K562 (cell line): ENCODE results near the gene ZBTB22. TPM values are rescaled to one million over a fixed set of nuclear protein-coding genes. Genes with fewer than 3 reads are reported as not detected.

Experiments used
- ARNT ChIP-seq, 2 experiments: fragments of 450-650 bp; IDR thresholded peaks; 2 replicates each; pipeline ENCODE4 v1.6.1; 2016; ENCODE audit warnings: mild to moderate bottlenecking in 1 of 2
- CBX3 ChIP-seq, 2 experiments: IDR thresholded peaks; 1 replicate in 1 of 2; 2 replicates in 1 of 2; pipeline ENCODE4 v1.6.1; 2012; ENCODE audit warnings: inconsistent platforms in 2 of 2, low read length in 2 of 2, borderline replicate concordance in 1 of 2, control low read depth in 1 of 2
- CHCHD3 ChIP-seq: fragments of 250-450 bp; sonication (Bioruptor Pico); IDR thresholded peaks from 2 replicates; pipeline ENCODE4 v2.1.2; 2022; ENCODE audit warnings: mild to moderate bottlenecking
- HNRNPLL ChIP-seq: fragments of 200-400 bp; formaldehyde crosslinking; IDR thresholded peaks from 2 replicates; pipeline ENCODE4 v1.6.1; 2017; ENCODE audit warnings: low read length, low read depth, mild to moderate bottlenecking; ENCODE audit not compliant: poor library complexity, severe bottlenecking
- KDM5B ChIP-seq: fragments of 200-600 bp; sonication (generic); IDR thresholded peaks from 2 replicates; pipeline ENCODE4 v1.6.1; 2012; ENCODE audit warnings: low read depth, mild to moderate bottlenecking, moderate library complexity, low read length, control low read depth, inconsistent platforms; ENCODE audit not compliant: insufficient replicate concordance
- MYNN ChIP-seq, 2 experiments: sonication (generic); formaldehyde crosslinking in 1 of 2; IDR thresholded peaks; 2 replicates each; pipeline versions ENCODE4 v1.5.0 to v1.6.1; 2016 to 2020; ENCODE audit warnings: antibody characterized with exemption in 1 of 2, missing genetic modification reagents in 1 of 2
- NUFIP1 ChIP-seq: fragments of 450-650 bp; IDR thresholded peaks from 2 replicates; pipeline ENCODE4 v1.6.1; 2018; ENCODE audit not compliant: partially characterized antibody
- PPARD ChIP-seq: fragments of 250-450 bp; sonication (Bioruptor Pico); IDR thresholded peaks from 2 replicates; pipeline ENCODE4 v1.8.0; 2022; ENCODE audit warnings: inconsistent platforms, mild to moderate bottlenecking, moderate library complexity
- RBFOX2 ChIP-seq: fragments of 200-400 bp; formaldehyde crosslinking; IDR thresholded peaks from 2 replicates; pipeline ENCODE4 v1.6.1; 2017; ENCODE audit warnings: low read depth, mild to moderate bottlenecking, low read length, moderate library complexity
- ZNF583 ChIP-seq: fragments of 250-450 bp; sonication (Bioruptor Pico); IDR thresholded peaks from 2 replicates; pipeline ENCODE4 v1.4.0; 2020
- polyA plus RNA-seq, 8 experiments: library from polyadenylated mRNA; depleted of rRNA in 4 of 8; stranded (reverse) in 5 of 8; unstranded in 3 of 8; fragments of >200 nt; fragmentation: Nextera tagmentation in 2 of 8; fragmentation: Illumina TruSeq in 1 of 8; extraction: Ambion mirVana in 2 of 8; extraction: Trizol in 1 of 8; gene quantifications; 2 replicates each; pipeline versions ENCODE4 v1.2.1 to v1.2.3, GENCODE V29; 2011 to 2014; ENCODE audit warnings: inconsistent platforms in 1 of 8, missing spikeins in 1 of 8
- total RNA-seq, 7 experiments: library from RNA; depleted of rRNA in 6 of 7; stranded (reverse); fragments of >200 nt in 6 of 7; fragmentation: Illumina TruSeq in 2 of 7; extraction: Trizol in 2 of 7; gene quantifications; 2 replicates each; pipeline versions ENCODE4 v1.2.1 to v1.2.3, GENCODE V29; 2011 to 2021; ENCODE audit warnings: low replicate concordance in 1 of 7
- TF ChIP-seq, protein P1 (sequence below): fragments of 250-450 bp; sonication (Bioruptor Pico); IDR thresholded peaks from 2 replicates; pipeline ENCODE4 v1.9.0; 2021; ENCODE audit warnings: mild to moderate bottlenecking
- TF ChIP-seq, protein P2 (sequence below): fragments of 450-650 bp; IDR thresholded peaks from 2 replicates; pipeline ENCODE4 v1.7.1; 2018; ENCODE audit warnings: mild to moderate bottlenecking, low read depth; ENCODE audit not compliant: partially characterized antibody
- TF ChIP-seq, protein P3 (sequence below), 2 experiments: IDR thresholded peaks in 1 of 2; conservative IDR thresholded peaks in 1 of 2; 2 replicates each; pipeline ENCODE4 v1.6.1; 2016; ENCODE audit warnings: low read depth in 2 of 2, mild to moderate bottlenecking in 1 of 2, missing compliant biosample characterization in 1 of 2, missing genetic modification characterization in 1 of 2, moderate library complexity in 1 of 2
- TF ChIP-seq, protein P4 (sequence below): fragments of 450-650 bp; IDR thresholded peaks from 2 replicates; pipeline ENCODE4 v1.6.1; 2018; ENCODE audit warnings: mild to moderate bottlenecking, low read depth; ENCODE audit not compliant: partially characterized antibody
- TF ChIP-seq, protein P5 (sequence below), 2 experiments: fragments of 250-450 bp in 1 of 2; fragments of 450-650 bp in 1 of 2; sonication (Bioruptor Pico) in 1 of 2; IDR thresholded peaks; 2 replicates each; pipeline versions ENCODE4 v1.6.1 to v1.8.0; 2016 to 2021; ENCODE audit warnings: mild to moderate bottlenecking in 2 of 2, moderate library complexity in 2 of 2, missing compliant biosample characterization in 1 of 2, missing genetic modification characterization in 1 of 2
- TF ChIP-seq, protein P6 (sequence below): sonication (generic); formaldehyde crosslinking; IDR thresholded peaks from 2 replicates; pipeline ENCODE4 v1.9.0; 2022; ENCODE audit warnings: mild to moderate bottlenecking, missing genetic modification reagents

ZBTB22 gene
- total and polyA plus RNA-seq, 9 of the 15 experiments (the other 6 are each of a cell fraction or from before 2014, with no cell fraction given) = 0.21 to 11.9 (median 7.1) TPM

DNA sequence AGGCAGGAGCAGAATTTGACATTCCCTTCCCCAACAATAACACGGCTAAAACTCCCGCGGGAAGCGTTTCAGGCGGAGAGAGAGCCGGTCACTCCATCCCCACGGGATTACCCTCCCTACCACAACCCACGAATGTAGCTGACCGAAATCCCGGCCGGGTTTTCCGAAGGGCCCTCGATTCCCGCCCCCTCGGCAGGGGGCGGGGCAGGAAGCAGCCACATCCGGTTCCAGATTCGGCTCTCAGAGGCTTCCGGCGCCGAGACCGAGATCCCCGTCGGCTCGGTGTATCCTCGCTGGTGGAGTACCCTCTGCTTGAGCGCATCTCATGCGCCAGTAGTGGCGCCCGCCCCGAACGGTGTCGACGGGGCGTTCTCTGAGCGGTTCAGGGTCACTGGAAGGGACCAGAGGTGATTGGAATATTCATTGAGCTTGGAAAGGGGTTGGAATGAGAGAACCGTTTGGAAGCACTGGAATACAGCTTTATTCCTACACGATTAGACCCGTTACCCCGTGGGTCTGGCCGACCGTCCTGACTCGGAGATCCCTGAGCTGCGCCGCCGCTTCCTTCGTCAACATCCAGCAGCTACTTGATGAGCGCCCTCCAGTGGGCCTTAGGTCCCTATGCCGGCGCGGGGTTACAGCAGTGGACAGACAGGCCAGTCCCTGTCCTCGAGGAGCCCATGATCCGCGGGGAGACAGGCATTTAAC lies 18.2 kb downstream of the ZBTB22 start (continued):
- TF ChIP-seq, protein P1, sequence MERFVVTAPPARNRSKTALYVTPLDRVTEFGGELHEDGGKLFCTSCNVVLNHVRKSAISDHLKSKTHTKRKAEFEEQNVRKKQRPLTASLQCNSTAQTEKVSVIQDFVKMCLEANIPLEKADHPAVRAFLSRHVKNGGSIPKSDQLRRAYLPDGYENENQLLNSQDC (CRISPR knock-in tag) = no peak
- TF ChIP-seq, protein P2, sequence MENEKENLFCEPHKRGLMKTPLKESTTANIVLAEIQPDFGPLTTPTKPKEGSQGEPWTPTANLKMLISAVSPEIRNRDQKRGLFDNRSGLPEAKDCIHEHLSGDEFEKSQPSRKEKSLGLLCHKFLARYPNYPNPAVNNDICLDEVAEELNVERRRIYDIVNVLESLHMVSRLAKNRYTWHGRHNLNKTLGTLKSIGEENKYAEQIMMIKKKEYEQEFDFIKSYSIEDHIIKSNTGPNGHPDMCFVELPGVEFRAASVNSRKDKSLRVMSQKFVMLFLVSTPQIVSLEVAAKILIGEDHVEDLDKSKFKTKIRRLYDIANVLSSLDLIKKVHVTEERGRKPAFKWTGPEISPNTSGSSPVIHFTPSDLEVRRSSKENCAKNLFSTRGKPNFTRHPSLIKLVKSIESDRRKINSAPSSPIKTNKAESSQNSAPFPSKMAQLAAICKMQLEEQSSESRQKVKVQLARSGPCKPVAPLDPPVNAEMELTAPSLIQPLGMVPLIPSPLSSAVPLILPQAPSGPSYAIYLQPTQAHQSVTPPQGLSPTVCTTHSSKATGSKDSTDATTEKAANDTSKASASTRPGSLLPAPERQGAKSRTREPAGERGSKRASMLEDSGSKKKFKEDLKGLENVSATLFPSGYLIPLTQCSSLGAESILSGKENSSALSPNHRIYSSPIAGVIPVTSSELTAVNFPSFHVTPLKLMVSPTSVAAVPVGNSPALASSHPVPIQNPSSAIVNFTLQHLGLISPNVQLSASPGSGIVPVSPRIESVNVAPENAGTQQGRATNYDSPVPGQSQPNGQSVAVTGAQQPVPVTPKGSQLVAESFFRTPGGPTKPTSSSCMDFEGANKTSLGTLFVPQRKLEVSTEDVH = peak; percentile 88
- TF ChIP-seq, protein P3, sequence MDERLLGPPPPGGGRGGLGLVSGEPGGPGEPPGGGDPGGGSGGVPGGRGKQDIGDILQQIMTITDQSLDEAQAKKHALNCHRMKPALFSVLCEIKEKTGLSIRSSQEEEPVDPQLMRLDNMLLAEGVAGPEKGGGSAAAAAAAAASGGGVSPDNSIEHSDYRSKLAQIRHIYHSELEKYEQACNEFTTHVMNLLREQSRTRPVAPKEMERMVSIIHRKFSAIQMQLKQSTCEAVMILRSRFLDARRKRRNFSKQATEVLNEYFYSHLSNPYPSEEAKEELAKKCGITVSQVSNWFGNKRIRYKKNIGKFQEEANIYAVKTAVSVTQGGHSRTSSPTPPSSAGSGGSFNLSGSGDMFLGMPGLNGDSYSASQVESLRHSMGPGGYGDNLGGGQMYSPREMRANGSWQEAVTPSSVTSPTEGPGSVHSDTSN (CRISPR knock-in tag; IDR thresholded peaks at IDR 0.05; ENCODE audit: low read depth) = no peak
- TF ChIP-seq, protein P3 (tag; conservative IDR thresholded peaks at IDR 0.05; ENCODE audit: low read depth) = 0 out of 2 replicates have a peak, but pooled peaks have one; percentile 27
- TF ChIP-seq RBFOX2 (peak; percentile 97), ARNT (IDR thresholded peaks at IDR 0.05) (peak; percentile 26 to 82; a peak in 3 of 4 replicates), MYNN (IDR thresholded peaks at IDR 0.05) (peak; percentile 51; the same call in 1 of the 2 replicates), MYNN (CRISPR knock-in tag; IDR thresholded peaks at IDR 0.05) (no peak), CHCHD3 (peak; percentile 79; the same call in 1 of the 2 replicates), HNRNPLL (peak; percentile 61), ZNF583 (CRISPR knock-in tag) (peak; percentile 49; the same call in 1 of the 2 replicates), PPARD (CRISPR knock-in tag) (no peak), CBX3 (IDR thresholded peaks at IDR 0.05; ENCODE audit: borderline replicate concordance in 1 of 2, low read length in 2 of 2) (peak in 1 of 2 experiments; percentile 25; a peak in 2 of 3 replicates), NUFIP1 (peak; percentile 25), KDM5B (peak; percentile 95)
- TF ChIP-seq, protein P4, sequence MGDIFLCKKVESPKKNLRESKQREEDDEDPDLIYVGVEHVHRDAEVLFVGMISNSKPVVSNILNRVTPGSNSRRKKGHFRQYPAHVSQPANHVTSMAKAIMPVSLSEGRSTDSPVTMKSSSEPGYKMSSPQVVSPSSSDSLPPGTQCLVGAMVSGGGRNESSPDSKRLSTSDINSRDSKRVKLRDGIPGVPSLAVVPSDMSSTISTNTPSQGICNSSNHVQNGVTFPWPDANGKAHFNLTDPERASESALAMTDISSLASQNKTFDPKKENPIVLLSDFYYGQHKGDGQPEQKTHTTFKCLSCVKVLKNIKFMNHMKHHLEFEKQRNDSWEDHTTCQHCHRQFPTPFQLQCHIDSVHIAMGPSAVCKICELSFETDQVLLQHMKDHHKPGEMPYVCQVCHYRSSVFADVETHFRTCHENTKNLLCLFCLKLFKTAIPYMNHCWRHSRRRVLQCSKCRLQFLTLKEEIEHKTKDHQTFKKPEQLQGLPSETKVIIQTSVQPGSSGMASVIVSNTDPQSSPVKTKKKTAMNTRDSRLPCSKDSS = no peak
- TF ChIP-seq, protein P5, sequence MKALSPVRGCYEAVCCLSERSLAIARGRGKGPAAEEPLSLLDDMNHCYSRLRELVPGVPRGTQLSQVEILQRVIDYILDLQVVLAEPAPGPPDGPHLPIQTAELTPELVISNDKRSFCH (CRISPR knock-in tag; IDR thresholded peaks at IDR 0.05) = no peak
- TF ChIP-seq, protein P5 (tag; IDR thresholded peaks at IDR 0.05) = peak; percentile 42; the same call in 1 of the 2 replicates
- TF ChIP-seq, protein P6, sequence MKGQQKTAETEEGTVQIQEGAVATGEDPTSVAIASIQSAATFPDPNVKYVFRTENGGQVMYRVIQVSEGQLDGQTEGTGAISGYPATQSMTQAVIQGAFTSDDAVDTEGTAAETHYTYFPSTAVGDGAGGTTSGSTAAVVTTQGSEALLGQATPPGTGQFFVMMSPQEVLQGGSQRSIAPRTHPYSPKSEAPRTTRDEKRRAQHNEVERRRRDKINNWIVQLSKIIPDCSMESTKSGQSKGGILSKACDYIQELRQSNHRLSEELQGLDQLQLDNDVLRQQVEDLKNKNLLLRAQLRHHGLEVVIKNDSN (CRISPR knock-in tag) = 0 out of 2 replicates have a peak, but pooled peaks have one; percentile 36
